K562 (cell line): ENCODE results near the gene HYAL3. TPM values are rescaled to one million over a fixed set of nuclear protein-coding genes. Genes with fewer than 3 reads are reported as not detected.
A peak's percentile ranks its signal among the peaks of the same experiment; 100 is the strongest.

ENCODE experiments used
- ATAC-seq: fragments of 200-7000 bp; cut with Tn5 transposase; 3 replicates; pipeline ENCODE4 v1.9.1; 2020; ENCODE audit warnings: moderate library complexity
- BruUV-seq: library from RNA; stranded (reverse); fragments of 400-500 nt; replicated peaks from 2 replicates; lab custom pipeline; 2021; lab: Mats Ljungman, UMichigan
- CTCF ChIA-PET: fragments of 300-600 bp; formaldehyde crosslinking; extraction: SDS; loops from one replicate; lab custom pipeline; 2021; ENCODE audit warnings: low intra/inter-chr PET ratio; lab: Yijun Ruan, JAX
- POLR2A ChIA-PET: fragments of 300-600, 350-650 bp; sonication (Branson Sonifier 250); formaldehyde crosslinking; extraction: SDS; loops from one replicate; lab custom pipeline; 2021; ENCODE audit warnings: antibody characterized with exemption, inconsistent platforms; lab: Yijun Ruan, JAX
- DNase-seq, 4 experiments: peaks; one replicate each; pipeline versions ENCODE4 v3.0.0 to v3.0.0-alpha.2; 2011 to 2018; ENCODE audit warnings: low spot score in 3 of 4, mixed read lengths in 3 of 4; ENCODE audit errors: extremely low read depth in 1 of 4
- FAIRE-seq: peaks from 2 replicates; lab custom pipeline; 2011; peaks lifted over from hg19 to GRCh38; lab: Jason Lieb, UNC
- H2AFZ ChIP-seq: 2 replicates; pipeline ENCODE4 v1.6.0; 2011; ENCODE audit warnings: low read depth, low read length, control low read depth, inconsistent platforms
- H3K27ac ChIP-seq: fragments of 200-600 bp; 3 replicates; pipeline ENCODE4 v1.8.0; 2011; ENCODE audit warnings: low read depth, mild to moderate bottlenecking, control low read depth, inconsistent platforms, low read length, moderate library complexity, mixed read lengths; ENCODE audit errors: extremely low read depth
- H3K27me3 ChIP-seq, 2 experiments: fragments of 300-600 bp in 1 of 2; 2 replicates in 1 of 2; 3 replicates in 1 of 2; pipeline versions ENCODE4 v1.6.0 to v1.8.0; 2011; ENCODE audit warnings: inconsistent platforms in 2 of 2, low read length in 2 of 2, mild to moderate bottlenecking in 1 of 2, mixed read lengths in 1 of 2, moderate library complexity in 1 of 2; ENCODE audit not compliant: control insufficient read depth in 2 of 2, insufficient read depth in 2 of 2
- H3K36me3 ChIP-seq: fragments of 300-600 bp; 3 replicates; pipeline ENCODE4 v1.8.0; 2011; ENCODE audit warnings: mild to moderate bottlenecking, low read length, inconsistent platforms; ENCODE audit not compliant: control insufficient read depth, insufficient read depth
- H3K4me1 ChIP-seq, 2 experiments: fragments of 200-600 bp in 1 of 2; replicated peaks in 1 of 2; 2 replicates in 1 of 2; 3 replicates in 1 of 2; pipeline versions ENCODE4 v1.5.1 to v1.8.0; 2011; ENCODE audit warnings: inconsistent platforms in 2 of 2, low read length in 2 of 2, mild to moderate bottlenecking in 1 of 2, mixed read lengths in 1 of 2, moderate library complexity in 1 of 2; ENCODE audit not compliant: control insufficient read depth in 2 of 2, insufficient read depth in 2 of 2
- H3K4me2 ChIP-seq: 2 replicates; pipeline ENCODE4 v1.6.1; 2011; ENCODE audit warnings: low read length, control low read depth, inconsistent platforms, mixed read lengths; ENCODE audit not compliant: insufficient read depth
- H3K4me3 ChIP-seq: fragments of 200-600 bp; sonication (generic), shearing (Covaris generic); 2 replicates; pipeline ENCODE4 v1.5.1; 2016; ENCODE audit warnings: control low read depth, inconsistent platforms
- H3K79me2 ChIP-seq: fragments of 200-600 bp; 3 replicates; pipeline ENCODE4 v1.8.0; 2011; ENCODE audit warnings: low read length, inconsistent platforms; ENCODE audit not compliant: control insufficient read depth, insufficient read depth
- H3K9ac ChIP-seq, 2 experiments: 2 replicates each; pipeline versions ENCODE4 v1.6.0 to v1.6.1; 2011; ENCODE audit warnings: low read depth in 2 of 2, low read length in 2 of 2, control low read depth in 1 of 2, inconsistent platforms in 1 of 2, mild to moderate bottlenecking in 1 of 2, mixed read lengths in 1 of 2; ENCODE audit not compliant: insufficient read depth in 1 of 2
- H3K9me1 ChIP-seq: one replicate; pipeline ENCODE4 v1.6.0; 2011; ENCODE audit warnings: inconsistent platforms, mild to moderate bottlenecking, low read length, moderate library complexity; ENCODE audit not compliant: control insufficient read depth, insufficient read depth
- H3K9me3 ChIP-seq: replicated peaks from 2 replicates; pipeline ENCODE4 v1.5.1; 2011; ENCODE audit warnings: low read depth, low read length, inconsistent platforms; ENCODE audit not compliant: control insufficient read depth, insufficient read depth
- H4K20me1 ChIP-seq: replicated peaks from 2 replicates; pipeline ENCODE4 v1.6.1; 2011; ENCODE audit warnings: low read length, inconsistent platforms, mixed read lengths; ENCODE audit not compliant: control insufficient read depth, insufficient read depth
- KDM2B ChIP-seq: fragments of 250-450 bp; sonication (Bioruptor Pico); IDR thresholded peaks from 2 replicates; pipeline ENCODE4 v1.8.0; 2021; ENCODE audit warnings: mild to moderate bottlenecking, moderate library complexity
- POLR2AphosphoS5 ChIP-seq: IDR thresholded peaks from 2 replicates; pipeline ENCODE4 v1.6.1; 2011; ENCODE audit warnings: mild to moderate bottlenecking, low read depth, low read length, moderate library complexity; ENCODE audit not compliant: control insufficient read depth, insufficient read depth
- POLR2G ChIP-seq: fragments of 200-400 bp; formaldehyde crosslinking; IDR thresholded peaks from 2 replicates; pipeline ENCODE4 v1.6.1; 2017; ENCODE audit warnings: low read depth, mild to moderate bottlenecking, antibody characterized with exemption, low read length, moderate library complexity
- ZFX ChIP-seq: sonication (generic); formaldehyde crosslinking; IDR thresholded peaks from 2 replicates; pipeline ENCODE4 v1.8.0; 2022; ENCODE audit warnings: mild to moderate bottlenecking, missing genetic modification reagents, moderate library complexity
- WGBS: fragments of 100-300 bp; shearing (Covaris generic); methylation state at CpG from one replicate; pipeline ENCODE4 v1.1.6; 2016; ENCODE audit warnings: low coverage, mixed read lengths; ENCODE audit not compliant: insufficient coverage; ENCODE audit errors: missing lambda C conversion rate; 5-methylcytosine and 5-hydroxymethylcytosine counted together
- in situ Hi-C: fragments of 300-500 bp; cut with MboI; formaldehyde crosslinking; loops from 4 replicates; pipeline ENCODE4 v1.15.0; 2018; ENCODE audit warnings: inconsistent platforms, mixed read lengths
- intact Hi-C: fragments of 100-400 bp; cut with micrococcal nuclease; formaldehyde crosslinking; loops from 2 replicates; pipeline ENCODE4 v1.14.2; 2022
- polyA plus RNA-seq, 8 experiments: library from polyadenylated mRNA; depleted of rRNA in 4 of 8; stranded (reverse) in 5 of 8; unstranded in 3 of 8; fragments of >200 nt; fragmentation: Nextera tagmentation in 2 of 8; fragmentation: Illumina TruSeq in 1 of 8; extraction: Ambion mirVana in 2 of 8; extraction: Trizol in 1 of 8; gene quantifications; 2 replicates each; pipeline versions ENCODE4 v1.2.1 to v1.2.3, GENCODE V29; 2011 to 2014; ENCODE audit warnings: inconsistent platforms in 1 of 8, missing spikeins in 1 of 8
- total RNA-seq, 7 experiments: library from RNA; depleted of rRNA in 6 of 7; stranded (reverse); fragments of >200 nt in 6 of 7; fragmentation: Illumina TruSeq in 2 of 7; extraction: Trizol in 2 of 7; gene quantifications; 2 replicates each; pipeline versions ENCODE4 v1.2.1 to v1.2.3, GENCODE V29; 2011 to 2021; ENCODE audit warnings: low replicate concordance in 1 of 7

The HYAL3 gene
- total and polyA plus RNA-seq, 9 of the 15 experiments (the other 6 are each of a cell fraction or from before 2014, with no cell fraction given): 0.38 to 9.1 (median 6.8) TPM

GRCh38 chr3:50288387-50289007 lies 10.7 kb downstream of the HYAL3 start:
- in situ Hi-C loops: no loop called here
- H3K4me1 ChIP-seq: peaks cover 8 to 53% of the 10 kb centered on the region in 2 experiments; a peak in 3 of 5 replicates
- 98% methylated on average over 13 of the region's 23 CpGs for WGBS
- no peak overlapping the region for H3K4me3 ChIP-seq
- no peaks in the 10 kb centered on the region for H3K27me3 ChIP-seq
- H2AFZ ChIP-seq: no peak overlapping the region
- H3K36me3 ChIP-seq: peaks cover 49% of the 10 kb centered on the region; the same call in 2 of the 3 replicates
- ATAC-seq: no peak
- no peaks in the 10 kb centered on the region for H4K20me1 ChIP-seq
- no TSS peak for BruUV-seq
- no peaks in the 10 kb centered on the region for H3K9me3 ChIP-seq
- intact Hi-C loops: no loop called here
- H3K27ac ChIP-seq: no peak overlapping the region
- H3K4me2 ChIP-seq: no peak overlapping the region
- ChIA-PET CTCF (no interaction called here), POLR2A (interaction anchor here (0.6 to 1.7 kb wide), 3 partner anchors 10 to 73 kb away, joined by 3 to 8 read pairs (median 4); partner anchors contain the start of genes HYAL3 and NAA80)
- no peaks in the 10 kb centered on the region for H3K9me1 ChIP-seq
- FAIRE-seq: no peak
- TF ChIP-seq KDM2B (CRISPR knock-in tag) (no peak), POLR2G (peak; percentile 19; the same call in 1 of the 2 replicates)
- no peak for DNase-seq
- H3K79me2 ChIP-seq: peaks cover 30% of the 10 kb centered on the region
- H3K9ac ChIP-seq: no peak overlapping the region; a peak in 1 of 4 replicates

DNA sequence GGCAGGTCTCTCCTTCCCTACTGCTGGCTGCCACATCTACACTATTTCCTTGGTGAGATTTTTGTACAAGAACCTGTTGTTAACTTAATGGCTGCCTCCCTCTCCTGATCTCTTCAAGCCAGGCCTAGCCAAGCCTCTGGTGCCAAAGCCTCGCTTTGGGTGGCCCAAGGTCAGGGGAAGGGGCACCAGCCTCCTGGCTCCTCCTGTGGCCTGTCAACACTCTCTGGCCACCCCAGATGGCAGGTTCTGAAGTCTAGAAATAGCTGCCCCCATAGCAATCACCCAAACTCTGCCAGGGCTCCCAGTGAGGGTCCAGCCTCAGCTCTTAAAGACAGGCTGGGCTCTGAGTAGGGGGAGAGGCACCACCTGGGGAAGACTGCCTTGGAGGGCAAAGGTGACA lies 11.9 kb downstream of the HYAL3 start:
- H3K9me1 ChIP-seq: no peaks in the 10 kb centered on the region
- POLR2A ChIA-PET: interaction anchor here (0.6 to 1.7 kb wide), 2 partner anchors 10 to 12 kb away, joined by 4 to 8 read pairs; partner anchors contain the start of genes HYAL3 and NAA80
- H4K20me1 ChIP-seq: no peaks in the 10 kb centered on the region
- no TSS peak for BruUV-seq
- DNase-seq (no peak), FAIRE-seq (no peak), ATAC-seq (no peak)
- H2AFZ ChIP-seq: no peak overlapping the region
- peaks cover 49% of the 10 kb centered on the region; the same call in 2 of the 3 replicates for H3K36me3 ChIP-seq
- no peak overlapping the region for H3K4me2 ChIP-seq
- H3K4me1 ChIP-seq: peaks cover 0 to 40% of the 10 kb centered on the region in 2 experiments; a peak in 3 of 5 replicates
- H3K4me3 ChIP-seq: no peak overlapping the region
- H3K9me3 ChIP-seq: no peaks in the 10 kb centered on the region
- H3K27ac ChIP-seq: no peak overlapping the region
- intact Hi-C loops (no loop called here), in situ Hi-C loops (no loop called here)
- TF ChIP-seq ZFX (CRISPR knock-in tag) (no peak), POLR2AphosphoS5 (0 out of 2 replicates have a peak, but pooled peaks have one; percentile 9)
- no peak overlapping the region for H3K9ac ChIP-seq
- H3K79me2 ChIP-seq: peaks cover 28% of the 10 kb centered on the region
- CTCF ChIA-PET: no interaction called here
- H3K27me3 ChIP-seq: no peaks in the 10 kb centered on the region
- 83% methylated on average over 1 of the region's 1 CpG for WGBS
